ENCODE measurements around the gene GNB1L.

GNB1L gene

DNA sequence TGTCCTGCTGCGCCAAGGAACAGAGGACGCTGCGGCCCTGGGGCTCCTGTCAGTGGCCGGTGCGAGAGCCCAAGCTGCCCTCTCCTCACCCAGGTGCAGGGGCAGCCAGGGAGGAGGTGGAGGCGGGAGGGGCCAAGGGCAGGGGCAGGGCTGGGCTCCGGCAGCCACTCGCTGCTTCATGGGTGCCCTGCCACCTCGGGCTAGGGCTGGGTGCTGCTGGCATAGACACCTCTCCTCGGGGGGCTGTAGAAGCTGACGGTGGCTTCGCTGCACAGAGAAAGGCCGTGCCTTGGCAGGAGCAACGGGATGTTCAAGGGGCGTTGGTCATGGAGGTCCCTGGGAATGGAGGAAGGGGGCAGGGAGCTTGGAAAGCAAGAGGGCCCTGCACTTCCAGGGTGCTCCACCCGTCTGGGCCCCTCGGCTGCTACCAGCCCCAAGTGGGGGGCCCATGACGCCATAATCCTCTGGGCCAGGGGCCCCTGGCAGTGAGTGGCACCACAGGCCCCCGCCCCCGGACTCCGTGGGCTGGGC, 95.7 kb downstream of the GNB1L start:
- no peak for DNase-seq

GRCh38 chr22:19757985-19758895, 96.4 kb downstream of the GNB1L start:
- DNase-seq = no peak

DNA sequence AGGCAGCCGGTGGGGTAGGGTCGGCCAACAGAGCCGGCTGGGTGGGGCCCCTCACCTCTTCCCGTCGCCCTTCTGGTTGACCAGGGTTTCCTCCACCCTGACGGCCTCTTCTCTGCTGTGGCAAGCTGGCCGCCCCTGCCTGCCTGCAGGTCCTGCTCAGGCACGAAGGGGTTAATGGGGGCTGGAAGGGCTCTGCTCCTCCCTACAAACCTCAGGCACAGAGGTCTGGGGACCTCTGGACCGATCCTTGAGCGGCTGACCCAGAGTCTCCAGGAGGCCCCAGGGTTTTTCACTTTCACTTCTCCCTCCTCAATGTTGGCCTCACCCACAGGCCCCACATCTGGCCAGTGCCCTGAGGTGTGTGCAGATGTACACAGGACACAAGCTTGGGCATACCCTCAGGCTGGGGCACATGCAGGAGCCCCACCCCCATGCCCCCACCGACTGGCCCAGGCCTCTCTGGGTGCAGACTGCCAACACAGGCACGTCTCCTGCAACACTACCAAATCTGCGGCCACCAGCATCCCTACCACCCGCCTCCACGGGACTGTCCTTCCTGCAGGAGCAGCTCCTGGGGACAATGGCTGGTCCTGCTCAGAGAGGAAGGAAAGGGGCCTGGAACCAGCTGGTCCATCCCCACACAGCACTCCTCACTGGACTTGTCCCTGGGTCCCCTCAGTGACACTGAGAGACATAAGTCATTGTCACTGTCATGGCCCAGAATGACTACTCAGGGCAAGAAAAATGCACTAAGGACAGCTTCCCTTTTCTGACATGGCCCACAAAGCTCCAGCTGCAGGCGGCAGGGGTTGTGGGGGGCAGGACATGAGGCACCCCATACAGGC, 97.3 kb downstream of the GNB1L start:
- DNase-seq = no peak

- DNase-seq = no peak
Measured at GRCh38 chr22:19756288-19757128, 98.2 kb downstream of the GNB1L start.

- DNase-seq = no peak
Measured at GRCh38 chr22:19755722-19756287, 98.9 kb downstream of the GNB1L start.

DNA sequence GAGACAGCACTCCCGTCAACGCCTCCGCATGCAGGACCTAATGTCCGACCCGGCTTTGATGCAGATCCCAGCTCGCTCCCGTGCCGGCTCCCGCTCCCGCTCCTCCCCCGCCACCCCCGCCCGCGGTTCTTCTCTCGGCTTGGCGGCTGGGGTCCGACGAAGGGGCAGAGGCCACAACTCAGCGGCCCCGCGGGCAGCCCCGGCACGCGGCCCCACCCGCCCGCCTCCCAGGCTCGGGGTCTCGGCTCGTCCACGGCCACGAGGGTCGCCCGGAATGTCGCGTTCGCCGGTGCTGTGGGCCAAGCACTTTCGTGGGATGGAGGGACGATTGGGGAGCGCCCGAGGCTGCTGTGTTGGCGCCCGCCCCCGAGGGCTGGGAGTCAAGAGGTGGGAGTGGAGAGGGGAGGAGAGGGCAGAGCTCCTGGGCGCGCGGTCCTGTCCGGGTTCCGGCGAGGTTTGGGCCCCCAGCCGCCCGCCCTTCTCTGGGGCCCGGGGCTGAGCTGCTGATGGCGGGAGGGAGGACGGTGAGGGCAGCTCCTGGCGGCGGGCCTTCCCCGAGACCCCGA, 99.4 kb downstream of the GNB1L start:
- no peak for DNase-seq

DNA sequence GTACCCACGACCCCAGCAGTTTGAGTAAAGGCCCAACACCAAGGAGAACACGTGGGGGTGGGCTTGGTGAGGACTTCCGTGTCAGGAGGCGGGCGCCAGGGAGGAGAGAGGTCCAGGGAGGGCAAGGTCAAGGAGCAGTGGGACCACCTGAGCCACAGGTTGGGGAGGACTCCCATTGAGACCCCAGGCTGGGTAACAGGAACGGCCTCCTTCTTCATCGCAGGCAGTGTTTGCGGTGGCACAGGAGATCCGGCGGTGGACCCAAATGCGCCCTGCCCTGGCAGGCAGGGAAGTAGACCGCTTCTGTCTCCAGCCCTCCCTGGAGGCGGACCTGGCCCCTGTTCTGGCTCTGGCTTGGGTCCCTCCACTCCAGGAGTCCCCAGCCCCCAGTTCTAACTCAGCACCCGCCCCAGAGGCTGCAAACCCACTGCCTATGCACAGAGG, 100.0 kb downstream of the GNB1L start:
- no peak for DNase-seq

GRCh38 chr22:19753996-19754700, 100.5 kb downstream of the GNB1L start:
- DNase-seq = no peak

GRCh38 chr22:19753090-19753842, 101.4 kb downstream of the GNB1L start:
- no peak for DNase-seq

GRCh38 chr22:19751497-19752245, 103.0 kb downstream of the GNB1L start:
- no peak for DNase-seq

DNA sequence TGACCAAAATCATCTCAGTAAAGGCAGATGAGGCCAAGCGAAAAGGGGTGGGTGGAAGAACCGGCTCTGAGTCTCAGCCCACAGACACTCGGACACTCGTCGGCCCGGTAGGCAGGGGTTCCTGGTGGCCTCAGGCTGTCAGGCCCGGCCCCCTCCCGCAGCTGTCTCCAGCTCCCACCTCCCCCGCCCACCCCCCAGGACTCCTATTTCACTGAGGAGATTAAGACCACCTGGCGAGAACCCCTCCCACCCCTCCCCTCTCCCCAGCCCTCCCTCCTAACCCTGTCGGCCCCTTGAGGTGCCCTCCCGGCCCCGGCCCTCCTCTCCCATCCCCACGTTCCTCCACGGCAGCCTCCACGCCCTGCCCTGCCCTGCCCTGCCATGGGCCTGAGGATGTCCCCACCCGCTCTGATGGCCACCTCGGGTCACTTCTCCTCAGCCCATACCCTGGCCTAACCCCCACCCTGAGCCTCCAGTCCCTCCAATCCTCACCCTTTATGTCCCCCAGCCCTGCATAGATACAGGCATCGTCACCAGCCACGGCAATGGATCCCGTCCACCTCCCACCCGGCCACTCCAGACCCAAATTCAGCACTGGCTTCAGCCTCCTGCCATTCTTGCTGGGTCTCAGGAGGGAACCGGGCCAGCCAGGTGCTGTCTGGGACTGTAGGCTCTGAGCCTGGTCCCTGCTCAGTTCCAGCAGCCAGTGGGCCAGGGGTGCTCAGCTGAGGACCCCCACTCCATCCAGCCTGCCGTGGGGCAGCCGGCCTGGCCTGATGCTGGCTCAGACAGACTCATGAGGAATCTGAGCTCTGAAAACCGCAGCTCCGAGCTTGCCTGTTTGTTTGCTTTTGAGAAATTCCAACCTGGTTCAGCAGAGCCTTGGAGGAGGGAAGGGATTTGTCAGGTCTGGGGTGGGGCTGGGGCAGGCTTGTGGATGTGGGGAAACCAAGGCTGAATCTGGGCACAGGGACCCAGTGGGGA, 103.9 kb downstream of the GNB1L start:
- no peak for DNase-seq

- DNase-seq = no peak
Measured at GRCh38 chr22:19749876-19750275, 104.8 kb downstream of the GNB1L start.

GRCh38 chr22:19748991-19749664, 105.5 kb downstream of the GNB1L start:
- no peak for DNase-seq

DNA sequence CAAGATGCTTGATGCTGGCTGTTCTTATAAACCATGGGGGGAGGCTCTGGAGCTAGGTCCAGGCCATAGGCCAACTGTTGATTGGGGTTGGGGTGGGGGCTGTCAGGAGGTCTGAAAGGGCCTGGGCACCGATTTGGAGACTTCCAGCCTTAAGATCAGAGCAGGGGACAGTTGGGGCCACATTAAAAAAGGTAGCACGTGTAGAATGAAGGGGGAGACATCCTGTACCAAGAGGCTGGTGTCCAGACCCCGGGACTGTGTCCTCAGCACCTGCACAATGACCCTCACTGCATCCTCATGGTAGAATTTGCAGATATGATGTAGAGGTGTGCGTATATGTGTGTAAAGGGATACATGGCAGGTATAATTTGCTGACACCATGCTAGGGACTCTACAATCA, 106.5 kb downstream of the GNB1L start:
- no peak for DNase-seq

DNA sequence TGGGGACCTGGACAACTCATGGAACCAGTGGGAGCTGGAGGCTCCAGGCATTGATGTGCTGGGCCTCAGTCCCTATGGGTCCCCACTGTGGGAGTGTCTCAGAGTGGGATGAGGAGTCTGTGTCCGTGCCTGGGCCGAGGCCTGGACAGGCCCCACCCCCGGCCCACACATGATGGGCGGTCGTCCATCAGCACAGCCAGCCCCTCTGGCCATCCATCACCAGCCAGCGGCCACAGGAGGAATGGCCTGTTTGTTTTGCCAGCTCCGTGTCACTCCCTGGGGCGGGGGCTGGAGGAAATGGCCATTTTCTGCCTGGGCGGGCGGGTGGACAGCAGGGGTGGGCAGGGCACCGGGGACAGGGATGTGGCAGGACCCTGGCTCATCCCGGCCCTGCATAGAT, 107.1 kb downstream of the GNB1L start:
- no peak for DNase-seq

DNA sequence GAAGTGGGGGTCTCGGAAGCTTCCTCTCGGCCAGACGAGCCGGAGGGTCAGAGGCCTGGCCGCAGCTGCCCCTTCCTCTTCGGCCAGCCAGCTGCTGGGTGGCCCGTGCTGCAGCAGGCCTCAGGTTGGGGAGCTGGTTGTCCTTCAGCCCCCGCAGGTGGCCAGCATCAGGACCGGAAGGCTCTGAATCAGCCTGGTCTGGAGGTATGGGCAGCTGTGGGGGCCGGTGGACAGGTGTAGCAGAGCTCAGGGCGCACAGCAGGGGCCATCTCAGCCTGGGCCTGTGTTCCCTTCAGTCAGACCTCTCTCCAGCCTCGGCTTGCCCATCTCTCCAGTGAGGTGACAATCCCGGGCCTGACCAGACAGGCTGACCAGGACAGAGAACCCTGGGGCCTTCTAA, 107.9 kb downstream of the GNB1L start:
- DNase-seq = no peak

DNA sequence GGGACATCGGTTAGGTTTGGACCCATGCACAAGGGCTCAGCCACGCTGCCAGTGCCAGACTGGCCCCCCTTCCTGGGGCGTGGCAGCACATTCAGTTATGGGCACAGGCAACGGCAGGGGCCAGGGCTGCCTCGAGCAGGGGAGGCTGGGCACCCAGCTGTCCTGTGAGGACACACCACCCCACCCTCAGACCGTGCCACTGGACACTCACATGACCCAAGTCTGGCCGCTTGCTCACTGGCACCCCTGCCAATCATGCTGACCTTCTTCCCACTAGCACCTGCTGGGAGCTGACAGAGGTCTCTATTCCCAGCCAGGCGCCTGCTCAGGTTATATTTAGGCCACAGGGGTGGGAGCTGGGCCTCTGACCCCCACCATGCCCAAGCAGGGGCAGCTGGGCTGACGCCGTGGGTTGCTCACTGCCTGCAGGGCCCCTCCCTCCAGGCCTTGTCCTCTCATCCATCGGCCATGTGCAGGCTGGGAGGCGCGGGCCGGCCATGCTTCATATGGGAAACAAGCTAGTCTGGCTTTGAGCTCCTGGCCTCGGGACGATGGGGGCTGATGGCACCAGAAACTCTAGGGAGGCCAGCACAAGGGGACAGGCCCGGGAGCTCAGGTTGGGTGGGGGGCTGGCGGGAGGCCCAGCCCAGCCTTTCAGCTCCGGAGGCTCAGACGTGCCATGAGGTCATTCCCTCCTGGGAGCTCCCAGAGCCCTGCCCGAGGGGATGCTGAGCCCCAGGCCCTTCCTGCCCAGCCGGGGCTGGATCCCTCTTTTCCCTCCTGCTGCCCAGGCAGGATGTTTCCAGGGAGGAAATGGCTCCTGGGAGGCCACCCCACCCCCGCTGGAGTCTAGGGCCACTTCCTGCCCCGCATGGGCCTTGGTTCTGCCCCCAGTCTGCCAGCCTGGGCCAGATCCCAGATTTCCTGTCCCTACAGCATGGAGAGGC, 109.2 kb downstream of the GNB1L start:
- no peak for DNase-seq
